Immature natural killer cell (primary cell): ENCODE measurements around the gene C10orf90. TPM values are rescaled to one million over a fixed set of nuclear protein-coding genes. Genes with fewer than 3 reads are reported as not detected.

Experiments used
- DNase-seq, 3 donors: peaks; one replicate each; pipeline ENCODE4 v3.0.0; 2022; ENCODE audit warnings: mixed read lengths in 1 of 3
- H3K27ac Mint-ChIP-seq, 6 donors: one replicate each; pipeline ENCODE4 v1.8.0; 2020; ENCODE audit warnings: mixed read lengths in 6 of 6, mild to moderate bottlenecking in 5 of 6, inconsistent platforms in 4 of 6, moderate library complexity in 3 of 6
- H3K27me3 Mint-ChIP-seq, 3 donors: one replicate each; pipeline ENCODE4 v1.8.0; 2020 to 2021; ENCODE audit warnings: low read depth in 3 of 3, mild to moderate bottlenecking in 3 of 3, mixed read lengths in 3 of 3, moderate library complexity in 3 of 3, inconsistent platforms in 1 of 3
- H3K36me3 Mint-ChIP-seq, 3 donors: one replicate each; pipeline ENCODE4 v1.8.0; 2020; ENCODE audit warnings: mixed read lengths in 3 of 3, inconsistent platforms in 2 of 3, mild to moderate bottlenecking in 2 of 3
- H3K4me1 Mint-ChIP-seq, 2 donors: one replicate each; pipeline ENCODE4 v1.8.0; 2020; ENCODE audit warnings: inconsistent platforms in 2 of 2, mild to moderate bottlenecking in 2 of 2, mixed read lengths in 2 of 2, moderate library complexity in 1 of 2
- H3K4me3 Mint-ChIP-seq, 5 donors: one replicate each; pipeline ENCODE4 v1.8.0; 2020; ENCODE audit warnings: mild to moderate bottlenecking in 5 of 5, mixed read lengths in 5 of 5, inconsistent platforms in 3 of 5, moderate library complexity in 3 of 5
- H3K9me3 Mint-ChIP-seq, 6 donors: one replicate each; pipeline ENCODE4 v1.8.0; 2020; ENCODE audit warnings: mild to moderate bottlenecking in 6 of 6, mixed read lengths in 6 of 6, inconsistent platforms in 4 of 6, moderate library complexity in 3 of 6
- polyA plus RNA-seq, 3 donors: library from polyadenylated mRNA; unstranded; fragments of 300-500 nt; fragmentation: Illumina TruSeq; gene quantifications; one replicate each; pipeline ENCODE4 v1.2.3, GENCODE V29; 2021

Gene C10orf90
- polyA plus RNA-seq, 3 donors from 2014 or later: not detected

DNA sequence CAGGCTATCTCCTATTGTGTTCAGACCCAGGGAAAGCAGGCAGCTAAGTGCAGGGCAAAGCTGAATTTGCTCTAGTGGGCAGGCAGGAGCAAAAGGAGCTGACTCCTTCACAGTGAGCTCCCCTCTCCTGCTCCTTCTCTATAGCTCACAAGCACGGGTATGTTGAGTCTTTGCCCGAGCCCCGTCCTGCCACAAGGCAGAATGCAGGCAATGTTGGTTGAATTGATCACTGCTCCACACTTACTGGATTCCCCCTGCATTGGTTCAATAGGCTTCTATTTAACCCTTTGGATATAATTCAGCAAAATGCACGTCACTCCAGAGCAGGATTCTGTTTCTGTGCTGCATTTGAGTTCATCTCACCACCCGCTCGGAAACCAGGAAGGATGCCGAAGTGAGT, 16.2 kb upstream of the C10orf90 start:
- DNase-seq: no peak
- H3K4me3 Mint-ChIP-seq: no peak overlapping the region
- no peaks in the 10 kb centered on the region for H3K4me1 Mint-ChIP-seq
- H3K27me3 Mint-ChIP-seq: peaks cover 0 to 3% (median 0%) of the 10 kb centered on the region in 3 donors
- no peak overlapping the region for H3K27ac Mint-ChIP-seq
- H3K9me3 Mint-ChIP-seq: peaks cover 0 to 2% (median 0%) of the 10 kb centered on the region in 6 donors
- no peaks in the 10 kb centered on the region for H3K36me3 Mint-ChIP-seq

DNA sequence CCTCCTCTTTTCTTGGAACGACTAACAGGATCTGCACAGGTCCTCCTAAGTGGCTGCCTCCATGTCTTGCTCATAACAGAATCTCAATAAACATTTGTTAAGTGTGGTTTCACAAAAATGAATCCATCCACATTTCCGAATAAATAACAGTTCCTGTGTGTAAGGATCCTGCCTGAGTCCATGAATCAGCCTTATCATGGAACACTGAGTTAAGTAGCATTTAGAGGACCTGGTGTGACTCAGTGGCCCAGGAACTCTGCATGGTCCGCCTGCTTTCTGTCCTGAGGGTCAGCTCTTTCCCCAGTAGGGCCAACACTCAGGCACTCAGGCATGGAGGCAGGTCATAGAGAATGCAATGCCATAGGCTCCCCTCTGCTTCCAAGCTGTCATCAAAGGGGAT, 15.8 kb upstream of the C10orf90 start:
- Mint-ChIP-seq H3K9me3 (no peaks in the 10 kb centered on the region), H3K27me3 (peaks cover 0 to 3% (median 0%) of the 10 kb centered on the region in 3 donors), H3K4me3 (no peak overlapping the region), H3K27ac (no peak overlapping the region), H3K4me1 (no peaks in the 10 kb centered on the region), H3K36me3 (no peaks in the 10 kb centered on the region)
- DNase-seq: no peak

DNA sequence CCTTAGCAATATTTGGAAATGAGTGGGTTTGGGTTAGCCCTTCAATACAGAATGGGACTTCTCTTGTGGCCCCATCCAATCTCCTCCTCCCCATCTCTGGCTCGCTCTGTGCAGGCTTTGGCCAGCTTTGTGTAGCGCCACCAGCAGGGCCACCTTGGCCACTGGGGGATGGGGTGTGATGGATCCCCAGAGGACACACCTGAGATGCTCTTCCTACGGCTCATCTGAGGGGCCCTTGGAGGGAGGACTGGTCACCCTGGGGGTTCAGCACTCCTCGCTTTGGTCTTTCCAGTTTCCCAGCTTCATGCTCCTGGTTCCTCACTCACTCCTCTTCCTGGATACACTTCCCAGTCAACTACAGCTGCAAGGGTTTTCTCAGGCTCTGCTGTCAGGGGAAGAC, 15.3 kb upstream of the C10orf90 start:
- Mint-ChIP-seq H3K27me3 (peaks cover 0 to 3% (median 0%) of the 10 kb centered on the region in 3 donors), H3K36me3 (no peaks in the 10 kb centered on the region), H3K27ac (no peak overlapping the region), H3K4me1 (no peaks in the 10 kb centered on the region), H3K4me3 (no peak overlapping the region), H3K9me3 (no peaks in the 10 kb centered on the region)
- no peak for DNase-seq

GRCh38 chr10:126684171-126684745, 13.8 kb upstream of the C10orf90 start:
- Mint-ChIP-seq H3K27ac (no peak overlapping the region), H3K27me3 (peaks cover 0 to 3% (median 0%) of the 10 kb centered on the region in 3 donors), H3K4me3 (no peak overlapping the region), H3K9me3 (no peaks in the 10 kb centered on the region), H3K36me3 (no peaks in the 10 kb centered on the region), H3K4me1 (no peaks in the 10 kb centered on the region)
- no peak for DNase-seq

DNA sequence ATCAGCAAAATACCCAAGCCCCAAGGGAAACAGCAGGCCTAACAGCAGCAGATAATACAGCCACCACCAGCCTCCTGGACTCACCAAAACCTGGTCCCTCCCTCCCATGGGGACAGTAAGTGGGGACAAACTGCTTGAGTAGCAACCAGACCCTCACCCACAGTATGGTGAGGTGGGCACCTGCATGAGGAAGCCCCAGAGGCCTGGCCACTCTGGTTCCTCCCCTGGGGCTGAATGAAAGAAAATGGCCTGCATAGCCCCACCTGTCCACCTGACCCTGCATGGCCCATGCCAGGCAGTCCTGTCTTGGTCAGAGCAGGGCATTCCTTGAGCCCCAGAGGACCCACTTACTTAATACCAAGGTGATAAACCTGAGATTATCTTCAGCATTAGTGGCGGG, 13.0 kb upstream of the C10orf90 start:
- Mint-ChIP-seq H3K4me3 (no peak overlapping the region), H3K27me3 (peaks cover 0 to 3% (median 0%) of the 10 kb centered on the region in 3 donors), H3K9me3 (no peaks in the 10 kb centered on the region), H3K36me3 (no peaks in the 10 kb centered on the region), H3K27ac (no peak overlapping the region), H3K4me1 (no peaks in the 10 kb centered on the region)
- DNase-seq: no peak

- H3K4me1 Mint-ChIP-seq: no peaks in the 10 kb centered on the region
- H3K27me3 Mint-ChIP-seq: peaks cover 0 to 2% (median 1%) of the 10 kb centered on the region in 3 donors
- H3K36me3 Mint-ChIP-seq: no peaks in the 10 kb centered on the region
- no peak overlapping the region for H3K4me3 Mint-ChIP-seq
- H3K27ac Mint-ChIP-seq: no peak overlapping the region
- no peak for DNase-seq
- peaks cover 0 to 2% (median 0%) of the 10 kb centered on the region in 6 donors for H3K9me3 Mint-ChIP-seq
These were observed 5.4 kb upstream of the C10orf90 start for GRCh38 chr10:126675656-126676438.

GRCh38 chr10:126674741-126675515, 4.4 kb upstream of the C10orf90 start:
- DNase-seq: no peak
- Mint-ChIP-seq H3K4me3 (no peak overlapping the region), H3K36me3 (no peaks in the 10 kb centered on the region), H3K4me1 (no peaks in the 10 kb centered on the region), H3K9me3 (peaks cover 0 to 2% (median 0%) of the 10 kb centered on the region in 6 donors), H3K27ac (no peak overlapping the region), H3K27me3 (peaks cover 0 to 2% (median 1%) of the 10 kb centered on the region in 3 donors)

DNA sequence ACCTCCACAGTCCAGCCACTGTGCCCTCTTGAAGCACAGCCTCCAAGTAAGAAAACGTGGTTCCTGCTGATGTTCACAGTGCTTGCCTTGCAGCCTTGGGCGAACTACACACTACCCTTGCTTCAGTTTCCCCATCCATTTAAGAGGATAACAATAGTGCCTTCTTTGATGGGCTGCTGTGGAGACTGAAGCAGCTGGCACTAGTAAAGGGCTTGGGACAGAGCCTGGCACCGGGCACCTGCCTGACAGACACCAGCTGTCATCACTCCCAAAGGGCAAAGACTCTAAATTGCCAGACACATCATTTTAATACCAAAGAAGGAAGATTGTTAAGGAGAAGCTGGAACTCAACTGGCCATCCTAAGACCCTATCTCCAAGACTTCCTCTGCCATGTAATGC, 3.1 kb upstream of the C10orf90 start:
- H3K27me3 Mint-ChIP-seq: peaks cover 1 to 3% (median 2%) of the 10 kb centered on the region in 3 donors
- no peak overlapping the region for H3K27ac Mint-ChIP-seq
- H3K36me3 Mint-ChIP-seq: no peaks in the 10 kb centered on the region
- no peak overlapping the region for H3K4me3 Mint-ChIP-seq
- no peak for DNase-seq
- H3K9me3 Mint-ChIP-seq: peaks cover 0 to 2% (median 0%) of the 10 kb centered on the region in 6 donors
- no peaks in the 10 kb centered on the region for H3K4me1 Mint-ChIP-seq

- Mint-ChIP-seq H3K9me3 (peaks cover 0 to 2% (median 0%) of the 10 kb centered on the region in 6 donors), H3K4me3 (no peak overlapping the region), H3K27me3 (peaks cover 0 to 3% (median 1%) of the 10 kb centered on the region in 3 donors), H3K36me3 (no peaks in the 10 kb centered on the region), H3K4me1 (no peaks in the 10 kb centered on the region), H3K27ac (no peak overlapping the region)
- DNase-seq: no peak
These were observed 996 bp upstream of the C10orf90 start for GRCh38 chr10:126671402-126671975.

DNA sequence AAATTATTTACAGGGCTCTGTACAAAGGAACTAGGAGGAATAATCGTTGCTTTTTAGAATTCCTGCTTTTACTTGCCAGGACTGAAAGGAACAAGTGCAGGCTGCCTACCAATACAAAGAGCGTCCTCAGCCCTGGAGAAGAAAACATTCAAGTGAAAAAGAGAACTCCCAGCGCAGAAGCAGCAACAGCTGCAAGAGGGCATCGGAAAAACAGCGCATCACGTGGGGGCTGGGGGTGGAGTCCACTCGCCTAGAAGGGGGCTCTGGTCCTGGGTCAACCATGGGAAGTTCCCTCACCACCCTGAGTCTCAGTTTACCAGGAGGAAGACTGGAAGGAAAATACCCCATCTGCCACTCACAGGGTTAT, 385 bp upstream of the C10orf90 start:
- no peak for DNase-seq
- no peak overlapping the region for H3K4me3 Mint-ChIP-seq
- H3K27me3 Mint-ChIP-seq: peaks cover 0 to 3% (median 1%) of the 10 kb centered on the region in 3 donors
- H3K36me3 Mint-ChIP-seq: no peaks in the 10 kb centered on the region
- no peak overlapping the region for H3K27ac Mint-ChIP-seq
- peaks cover 0 to 2% (median 0%) of the 10 kb centered on the region in 6 donors for H3K9me3 Mint-ChIP-seq
- no peaks in the 10 kb centered on the region for H3K4me1 Mint-ChIP-seq

DNA sequence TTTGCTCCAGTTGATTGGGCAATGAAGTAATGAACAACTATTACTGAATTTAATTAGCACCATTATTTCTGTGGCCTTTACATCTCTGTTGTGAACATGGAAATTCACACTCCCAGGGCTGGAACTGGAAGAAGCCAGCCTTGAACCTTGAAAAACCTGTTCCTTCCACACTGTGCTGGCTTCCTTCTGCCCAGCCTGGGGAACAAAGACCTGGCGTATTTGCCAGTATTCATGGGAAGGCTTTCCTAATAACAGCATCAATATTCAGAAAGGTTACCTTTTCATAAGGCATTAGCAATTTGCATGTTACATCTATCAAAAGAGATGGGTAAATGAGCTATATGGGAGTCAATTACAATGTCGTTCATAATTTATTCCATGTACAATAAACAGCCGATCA, 1.3 kb downstream of the C10orf90 start:
- no peak for DNase-seq
- peaks cover 2 to 5% (median 3%) of the 10 kb centered on the region in 3 donors for H3K27me3 Mint-ChIP-seq
- H3K27ac Mint-ChIP-seq: no peak overlapping the region
- H3K4me3 Mint-ChIP-seq: no peak overlapping the region
- H3K4me1 Mint-ChIP-seq: peaks cover 14 to 16% of the 10 kb centered on the region in 2 donors
- peaks cover 0 to 5% (median 0%) of the 10 kb centered on the region in 6 donors for H3K9me3 Mint-ChIP-seq
- no peaks in the 10 kb centered on the region for H3K36me3 Mint-ChIP-seq

DNA sequence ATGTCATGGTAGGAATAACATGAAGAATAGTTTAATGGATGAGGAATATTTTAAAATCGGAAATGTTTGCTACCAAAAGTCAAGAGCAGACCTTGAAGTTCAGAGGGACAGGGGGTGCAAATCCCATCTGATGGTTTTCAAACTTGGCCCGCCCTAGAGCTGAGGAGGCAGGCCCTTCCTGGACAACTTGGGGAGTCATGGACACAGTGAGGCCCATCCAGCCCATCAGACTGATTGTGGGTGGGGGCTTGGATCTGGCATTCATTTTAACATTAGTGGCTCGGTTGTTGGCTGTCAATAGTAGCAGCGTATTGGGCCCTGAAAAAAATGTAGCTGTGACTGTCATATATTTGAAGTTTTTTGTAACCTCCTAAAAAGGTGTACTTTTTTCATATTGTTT, 2.0 kb downstream of the C10orf90 start:
- DNase-seq: no peak
- Mint-ChIP-seq H3K4me3 (no peak overlapping the region), H3K27me3 (peaks cover 3 to 6% (median 6%) of the 10 kb centered on the region in 3 donors), H3K36me3 (no peaks in the 10 kb centered on the region), H3K4me1 (peaks cover 20 to 23% of the 10 kb centered on the region in 2 donors), H3K27ac (no peak overlapping the region), H3K9me3 (peaks cover 0 to 5% (median 0%) of the 10 kb centered on the region in 6 donors)

DNA sequence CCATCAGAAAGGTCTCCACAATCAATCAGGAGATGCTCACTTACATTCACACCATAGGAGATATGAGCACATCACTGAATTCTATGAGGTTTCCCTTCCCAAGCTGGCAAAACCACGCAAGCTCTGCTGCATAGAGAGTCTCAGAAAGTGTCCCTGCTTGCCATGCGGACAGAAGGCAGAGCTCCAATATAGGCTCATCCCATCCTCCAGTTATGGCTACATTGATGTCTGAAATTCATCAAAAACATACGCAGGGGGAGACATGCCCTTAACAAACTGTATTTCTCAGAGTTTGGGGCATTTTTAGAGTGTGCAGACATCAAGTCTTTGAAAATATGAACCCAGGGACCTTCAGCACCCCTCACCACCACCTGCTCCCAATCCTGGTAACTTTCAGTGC, 2.9 kb downstream of the C10orf90 start:
- Mint-ChIP-seq H3K9me3 (peaks cover 0 to 5% (median 0%) of the 10 kb centered on the region in 6 donors), H3K27me3 (peaks cover 3 to 10% (median 8%) of the 10 kb centered on the region in 3 donors), H3K36me3 (no peaks in the 10 kb centered on the region)

More for the DNA sequence above, 2.9 kb downstream of the C10orf90 start:
- no peak overlapping the region for H3K4me3 Mint-ChIP-seq
- DNase-seq: no peak
- no peak overlapping the region for H3K27ac Mint-ChIP-seq
- H3K4me1 Mint-ChIP-seq: peaks cover 27 to 32% of the 10 kb centered on the region in 2 donors
